HepG2 (cell line): Measurements from ENCODE around the gene SSTR5. TPM values are rescaled to one million over a fixed set of nuclear protein-coding genes. Genes with fewer than 3 reads are reported as not detected.

ENCODE experiments used
- IRF2 ChIP-seq: IDR thresholded peaks from 2 replicates; pipeline ENCODE4 v1.6.1; 2018; ENCODE audit warnings: missing genetic modification reagents, missing compliant biosample characterization
- MXD4 ChIP-seq: IDR thresholded peaks from 2 replicates; pipeline ENCODE4 v1.6.1; 2016; ENCODE audit warnings: mild to moderate bottlenecking, missing biosample characterization, missing genetic modification reagents
- SAP130 ChIP-seq: IDR thresholded peaks from 2 replicates; pipeline ENCODE4 v1.6.1; 2016; ENCODE audit warnings: low read depth
- ZNF329 ChIP-seq: sonication (generic); formaldehyde crosslinking; IDR thresholded peaks from 2 replicates; pipeline ENCODE4 v1.9.0; 2021; ENCODE audit warnings: low read depth, mild to moderate bottlenecking, missing genetic modification reagents
- ZNF501 ChIP-seq: sonication (generic); formaldehyde crosslinking; IDR thresholded peaks from 2 replicates; pipeline ENCODE4 v1.5.1; 2020; ENCODE audit warnings: mild to moderate bottlenecking, moderate library complexity, missing genetic modification reagents
- ZNF749 ChIP-seq: sonication (generic); formaldehyde crosslinking; IDR thresholded peaks from 2 replicates; pipeline ENCODE4 v1.8.0; 2022; ENCODE audit warnings: mild to moderate bottlenecking, missing genetic modification reagents, moderate library complexity, borderline replicate concordance
- polyA plus RNA-seq, 8 experiments: library from polyadenylated mRNA; depleted of rRNA in 3 of 8; stranded (reverse) in 7 of 8; unstranded in 1 of 8; fragments of >200 nt; fragmentation: Illumina TruSeq in 4 of 8; extraction: Trizol in 4 of 8; gene quantifications; 2 replicates each; pipeline versions ENCODE4 v1.2.1 to v1.2.3, GENCODE V29; 2011 to 2016; ENCODE audit warnings: low read depth in 4 of 8, missing spikeins in 1 of 8, mixed read lengths in 1 of 8; ENCODE audit not compliant: insufficient read depth in 1 of 8
- total RNA-seq, 5 experiments: library from RNA; depleted of rRNA; stranded (reverse); fragments of >200 nt; fragmentation: Illumina TruSeq; extraction: Trizol; gene quantifications; 2 replicates each; pipeline ENCODE4 v1.2.3, GENCODE V29; 2016; ENCODE audit warnings: low read depth in 1 of 5
- TF ChIP-seq, protein P1 (sequence below): sonication (generic); formaldehyde crosslinking; IDR thresholded peaks from 2 replicates; pipeline ENCODE4; 2020; ENCODE audit warnings: missing genetic modification reagents, mild to moderate bottlenecking, borderline replicate concordance
- TF ChIP-seq, protein P2 (sequence below): sonication (generic); formaldehyde crosslinking; IDR thresholded peaks from 2 replicates; pipeline ENCODE4 v1.4.0; 2020; ENCODE audit warnings: missing genetic modification reagents, borderline replicate concordance
- TF ChIP-seq, protein P3 (sequence below): sonication (generic); formaldehyde crosslinking; IDR thresholded peaks from 2 replicates; pipeline ENCODE4 v1.4.0; 2020; ENCODE audit warnings: mild to moderate bottlenecking, missing genetic modification reagents
- TF ChIP-seq, protein P4 (sequence below): sonication (generic); formaldehyde crosslinking; IDR thresholded peaks from 2 replicates; pipeline ENCODE4 v1.9.0; 2021; ENCODE audit warnings: missing genetic modification reagents, borderline replicate concordance
- TF ChIP-seq, protein P5 (sequence below): sonication (generic); formaldehyde crosslinking; IDR thresholded peaks from 2 replicates; pipeline ENCODE4 v1.4.0; 2020; ENCODE audit warnings: missing genetic modification reagents, low read depth, mild to moderate bottlenecking, borderline replicate concordance
- TF ChIP-seq, protein P6 (sequence below): sonication (generic); formaldehyde crosslinking; IDR thresholded peaks from 2 replicates; pipeline ENCODE4 v1.4.0; 2020; ENCODE audit warnings: missing genetic modification reagents
- TF ChIP-seq, protein P7 (sequence below): fragments of 450-650 bp; IDR thresholded peaks from 2 replicates; pipeline ENCODE4 v1.6.1; 2017; ENCODE audit warnings: mild to moderate bottlenecking

Gene SSTR5
- total and polyA plus RNA-seq, 2 of the 13 experiments (the other 11 are each of a cell fraction or from before 2014, with no cell fraction given): 0.20 to 0.49 TPM

DNA sequence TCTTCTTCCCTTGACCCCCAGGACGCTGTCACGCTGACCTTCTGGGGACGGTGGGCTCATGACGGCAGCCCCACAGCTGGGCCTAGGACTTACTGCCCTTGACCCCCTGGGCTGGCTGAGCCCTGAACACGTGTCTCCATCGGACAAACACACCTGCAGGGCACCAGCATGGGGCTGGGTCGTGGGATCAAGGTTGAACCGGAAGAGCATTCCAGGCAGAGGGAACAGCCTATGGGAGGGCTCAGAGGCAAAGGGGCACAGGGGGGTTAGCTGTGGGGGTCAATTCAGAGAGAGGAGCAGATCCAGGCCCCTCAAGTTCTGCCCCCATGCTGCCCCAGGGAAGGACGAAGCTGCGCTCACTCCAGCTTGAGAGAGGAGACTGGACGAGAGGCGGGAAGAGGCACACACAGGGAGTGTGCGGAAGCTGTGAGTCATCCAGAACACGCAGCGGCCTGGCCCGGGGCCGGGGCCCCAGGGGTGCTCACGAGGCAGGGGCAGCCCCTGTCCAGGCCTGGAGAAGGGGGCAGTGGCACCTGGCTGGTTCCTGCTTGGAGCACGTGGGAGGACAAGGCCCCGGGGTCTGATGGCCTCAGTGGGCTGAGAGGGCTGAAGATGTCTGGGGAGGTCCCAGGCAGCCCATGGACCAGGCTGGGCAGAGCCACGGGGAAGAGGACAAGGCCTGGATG, 9.9 kb downstream of the SSTR5 start (continued):
- TF ChIP-seq, protein P1, sequence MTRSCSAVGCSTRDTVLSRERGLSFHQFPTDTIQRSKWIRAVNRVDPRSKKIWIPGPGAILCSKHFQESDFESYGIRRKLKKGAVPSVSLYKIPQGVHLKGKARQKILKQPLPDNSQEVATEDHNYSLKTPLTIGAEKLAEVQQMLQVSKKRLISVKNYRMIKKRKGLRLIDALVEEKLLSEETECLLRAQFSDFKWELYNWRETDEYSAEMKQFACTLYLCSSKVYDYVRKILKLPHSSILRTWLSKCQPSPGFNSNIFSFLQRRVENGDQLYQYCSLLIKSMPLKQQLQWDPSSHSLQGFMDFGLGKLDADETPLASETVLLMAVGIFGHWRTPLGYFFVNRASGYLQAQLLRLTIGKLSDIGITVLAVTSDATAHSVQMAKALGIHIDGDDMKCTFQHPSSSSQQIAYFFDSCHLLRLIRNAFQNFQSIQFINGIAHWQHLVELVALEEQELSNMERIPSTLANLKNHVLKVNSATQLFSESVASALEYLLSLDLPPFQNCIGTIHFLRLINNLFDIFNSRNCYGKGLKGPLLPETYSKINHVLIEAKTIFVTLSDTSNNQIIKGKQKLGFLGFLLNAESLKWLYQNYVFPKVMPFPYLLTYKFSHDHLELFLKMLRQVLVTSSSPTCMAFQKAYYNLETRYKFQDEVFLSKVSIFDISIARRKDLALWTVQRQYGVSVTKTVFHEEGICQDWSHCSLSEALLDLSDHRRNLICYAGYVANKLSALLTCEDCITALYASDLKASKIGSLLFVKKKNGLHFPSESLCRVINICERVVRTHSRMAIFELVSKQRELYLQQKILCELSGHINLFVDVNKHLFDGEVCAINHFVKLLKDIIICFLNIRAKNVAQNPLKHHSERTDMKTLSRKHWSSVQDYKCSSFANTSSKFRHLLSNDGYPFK (CRISPR knock-in tag): peak; percentile 84
- TF ChIP-seq ZNF749 (CRISPR knock-in tag): peak; percentile 94
- TF ChIP-seq MXD4 (CRISPR knock-in tag): peak; percentile 94; the same call in 1 of the 2 replicates
- TF ChIP-seq, protein P2, sequence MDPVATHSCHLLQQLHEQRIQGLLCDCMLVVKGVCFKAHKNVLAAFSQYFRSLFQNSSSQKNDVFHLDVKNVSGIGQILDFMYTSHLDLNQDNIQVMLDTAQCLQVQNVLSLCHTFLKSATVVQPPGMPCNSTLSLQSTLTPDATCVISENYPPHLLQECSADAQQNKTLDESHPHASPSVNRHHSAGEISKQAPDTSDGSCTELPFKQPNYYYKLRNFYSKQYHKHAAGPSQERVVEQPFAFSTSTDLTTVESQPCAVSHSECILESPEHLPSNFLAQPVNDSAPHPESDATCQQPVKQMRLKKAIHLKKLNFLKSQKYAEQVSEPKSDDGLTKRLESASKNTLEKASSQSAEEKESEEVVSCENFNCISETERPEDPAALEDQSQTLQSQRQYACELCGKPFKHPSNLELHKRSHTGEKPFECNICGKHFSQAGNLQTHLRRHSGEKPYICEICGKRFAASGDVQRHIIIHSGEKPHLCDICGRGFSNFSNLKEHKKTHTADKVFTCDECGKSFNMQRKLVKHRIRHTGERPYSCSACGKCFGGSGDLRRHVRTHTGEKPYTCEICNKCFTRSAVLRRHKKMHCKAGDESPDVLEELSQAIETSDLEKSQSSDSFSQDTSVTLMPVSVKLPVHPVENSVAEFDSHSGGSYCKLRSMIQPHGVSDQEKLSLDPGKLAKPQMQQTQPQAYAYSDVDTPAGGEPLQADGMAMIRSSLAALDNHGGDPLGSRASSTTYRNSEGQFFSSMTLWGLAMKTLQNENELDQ (CRISPR knock-in tag): peak; percentile 13; the same call in 1 of the 2 replicates
- TF ChIP-seq, protein P3, sequence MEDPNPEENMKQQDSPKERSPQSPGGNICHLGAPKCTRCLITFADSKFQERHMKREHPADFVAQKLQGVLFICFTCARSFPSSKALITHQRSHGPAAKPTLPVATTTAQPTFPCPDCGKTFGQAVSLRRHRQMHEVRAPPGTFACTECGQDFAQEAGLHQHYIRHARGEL (CRISPR knock-in tag): peak; percentile 80; the same call in 1 of the 2 replicates
- TF ChIP-seq SAP130: peak; percentile 98
- peak; percentile 78; the same call in 1 of the 2 replicates for TF ChIP-seq ZNF329 (CRISPR knock-in tag)
- TF ChIP-seq, protein P4, sequence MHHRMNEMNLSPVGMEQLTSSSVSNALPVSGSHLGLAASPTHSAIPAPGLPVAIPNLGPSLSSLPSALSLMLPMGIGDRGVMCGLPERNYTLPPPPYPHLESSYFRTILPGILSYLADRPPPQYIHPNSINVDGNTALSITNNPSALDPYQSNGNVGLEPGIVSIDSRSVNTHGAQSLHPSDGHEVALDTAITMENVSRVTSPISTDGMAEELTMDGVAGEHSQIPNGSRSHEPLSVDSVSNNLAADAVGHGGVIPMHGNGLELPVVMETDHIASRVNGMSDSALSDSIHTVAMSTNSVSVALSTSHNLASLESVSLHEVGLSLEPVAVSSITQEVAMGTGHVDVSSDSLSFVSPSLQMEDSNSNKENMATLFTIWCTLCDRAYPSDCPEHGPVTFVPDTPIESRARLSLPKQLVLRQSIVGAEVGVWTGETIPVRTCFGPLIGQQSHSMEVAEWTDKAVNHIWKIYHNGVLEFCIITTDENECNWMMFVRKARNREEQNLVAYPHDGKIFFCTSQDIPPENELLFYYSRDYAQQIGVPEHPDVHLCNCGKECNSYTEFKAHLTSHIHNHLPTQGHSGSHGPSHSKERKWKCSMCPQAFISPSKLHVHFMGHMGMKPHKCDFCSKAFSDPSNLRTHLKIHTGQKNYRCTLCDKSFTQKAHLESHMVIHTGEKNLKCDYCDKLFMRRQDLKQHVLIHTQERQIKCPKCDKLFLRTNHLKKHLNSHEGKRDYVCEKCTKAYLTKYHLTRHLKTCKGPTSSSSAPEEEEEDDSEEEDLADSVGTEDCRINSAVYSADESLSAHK (CRISPR knock-in tag): no peak
- TF ChIP-seq, protein P5, sequence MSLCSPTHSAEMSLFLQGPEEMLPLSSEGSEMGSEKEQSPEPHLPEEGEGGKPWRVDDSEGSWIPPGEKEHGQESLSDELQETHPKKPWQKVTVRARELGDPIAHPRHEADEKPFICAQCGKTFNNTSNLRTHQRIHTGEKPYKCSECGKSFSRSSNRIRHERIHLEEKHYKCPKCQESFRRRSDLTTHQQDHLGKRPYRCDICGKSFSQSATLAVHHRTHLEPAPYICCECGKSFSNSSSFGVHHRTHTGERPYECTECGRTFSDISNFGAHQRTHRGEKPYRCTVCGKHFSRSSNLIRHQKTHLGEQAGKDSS (CRISPR knock-in tag): peak; percentile 94
- TF ChIP-seq, protein P6, sequence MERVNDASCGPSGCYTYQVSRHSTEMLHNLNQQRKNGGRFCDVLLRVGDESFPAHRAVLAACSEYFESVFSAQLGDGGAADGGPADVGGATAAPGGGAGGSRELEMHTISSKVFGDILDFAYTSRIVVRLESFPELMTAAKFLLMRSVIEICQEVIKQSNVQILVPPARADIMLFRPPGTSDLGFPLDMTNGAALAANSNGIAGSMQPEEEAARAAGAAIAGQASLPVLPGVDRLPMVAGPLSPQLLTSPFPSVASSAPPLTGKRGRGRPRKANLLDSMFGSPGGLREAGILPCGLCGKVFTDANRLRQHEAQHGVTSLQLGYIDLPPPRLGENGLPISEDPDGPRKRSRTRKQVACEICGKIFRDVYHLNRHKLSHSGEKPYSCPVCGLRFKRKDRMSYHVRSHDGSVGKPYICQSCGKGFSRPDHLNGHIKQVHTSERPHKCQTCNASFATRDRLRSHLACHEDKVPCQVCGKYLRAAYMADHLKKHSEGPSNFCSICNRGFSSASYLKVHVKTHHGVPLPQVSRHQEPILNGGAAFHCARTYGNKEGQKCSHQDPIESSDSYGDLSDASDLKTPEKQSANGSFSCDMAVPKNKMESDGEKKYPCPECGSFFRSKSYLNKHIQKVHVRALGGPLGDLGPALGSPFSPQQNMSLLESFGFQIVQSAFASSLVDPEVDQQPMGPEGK (CRISPR knock-in tag): peak; percentile 88
- TF ChIP-seq, protein P7, sequence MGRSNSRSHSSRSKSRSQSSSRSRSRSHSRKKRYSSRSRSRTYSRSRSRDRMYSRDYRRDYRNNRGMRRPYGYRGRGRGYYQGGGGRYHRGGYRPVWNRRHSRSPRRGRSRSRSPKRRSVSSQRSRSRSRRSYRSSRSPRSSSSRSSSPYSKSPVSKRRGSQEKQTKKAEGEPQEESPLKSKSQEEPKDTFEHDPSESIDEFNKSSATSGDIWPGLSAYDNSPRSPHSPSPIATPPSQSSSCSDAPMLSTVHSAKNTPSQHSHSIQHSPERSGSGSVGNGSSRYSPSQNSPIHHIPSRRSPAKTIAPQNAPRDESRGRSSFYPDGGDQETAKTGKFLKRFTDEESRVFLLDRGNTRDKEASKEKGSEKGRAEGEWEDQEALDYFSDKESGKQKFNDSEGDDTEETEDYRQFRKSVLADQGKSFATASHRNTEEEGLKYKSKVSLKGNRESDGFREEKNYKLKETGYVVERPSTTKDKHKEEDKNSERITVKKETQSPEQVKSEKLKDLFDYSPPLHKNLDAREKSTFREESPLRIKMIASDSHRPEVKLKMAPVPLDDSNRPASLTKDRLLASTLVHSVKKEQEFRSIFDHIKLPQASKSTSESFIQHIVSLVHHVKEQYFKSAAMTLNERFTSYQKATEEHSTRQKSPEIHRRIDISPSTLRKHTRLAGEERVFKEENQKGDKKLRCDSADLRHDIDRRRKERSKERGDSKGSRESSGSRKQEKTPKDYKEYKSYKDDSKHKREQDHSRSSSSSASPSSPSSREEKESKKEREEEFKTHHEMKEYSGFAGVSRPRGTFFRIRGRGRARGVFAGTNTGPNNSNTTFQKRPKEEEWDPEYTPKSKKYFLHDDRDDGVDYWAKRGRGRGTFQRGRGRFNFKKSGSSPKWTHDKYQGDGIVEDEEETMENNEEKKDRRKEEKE: no peak
- TF ChIP-seq ZNF501: peak; percentile 93; the same call in 1 of the 2 replicates
- peak; percentile 56; the same call in 1 of the 2 replicates for TF ChIP-seq IRF2 (CRISPR knock-in tag)
